Cardiac muscle cell (in vitro differentiated cells and primary cell): ENCODE results near the gene SELENOF. TPM values are rescaled to one million over a fixed set of nuclear protein-coding genes. Genes with fewer than 3 reads are reported as not detected.

Source experiments
- DNase-seq, 2 donors: peaks; one replicate each; pipeline versions ENCODE4 v3.0.0 to v3.0.0-alpha.2; 2010 to 2017; ENCODE audit warnings: low read depth in 1 of 2, low spot score in 1 of 2
- H3K27ac ChIP-seq: fragments of 200-600 bp; sonication (generic); 2 replicates; pipeline ENCODE4 v1.5.1; 2016
- H3K27me3 ChIP-seq: fragments of 200-600 bp; sonication (generic); 2 replicates; pipeline ENCODE4 v1.6.0; 2016; ENCODE audit warnings: control low read depth
- H3K36me3 ChIP-seq: fragments of 200-600 bp; sonication (generic); 2 replicates; pipeline ENCODE4 v1.5.1; 2016; ENCODE audit warnings: control low read depth
- H3K4me1 ChIP-seq: fragments of 200-600 bp; sonication (generic); 2 replicates; pipeline ENCODE4 v1.8.1; 2017; ENCODE audit warnings: low read depth, mild to moderate bottlenecking, mixed run types
- H3K4me3 ChIP-seq: fragments of 200-600 bp; sonication (generic); 2 replicates; pipeline ENCODE4 v1.5.1; 2016; ENCODE audit warnings: mild to moderate bottlenecking
- H3K9me3 ChIP-seq: fragments of 200-600 bp; sonication (generic); 2 replicates; pipeline ENCODE4 v1.5.1; 2017; ENCODE audit warnings: low read depth, mild to moderate bottlenecking, control low read depth
- CTCF ChIP-seq: IDR thresholded peaks from 2 replicates; pipeline ENCODE4 v1.5.1; 2012; ENCODE audit warnings: low read depth, mild to moderate bottlenecking, low read length
- polyA plus RNA-seq: library from polyadenylated mRNA; unstranded; fragments of >200 nt; fragmentation: Nextera tagmentation; extraction: Ambion mirVana; gene quantifications from 2 replicates; pipeline ENCODE4 v1.2.1, GENCODE V29; 2016
- total RNA-seq: library from RNA; depleted of rRNA; stranded (reverse); fragments of >200 nt; gene quantifications from 2 replicates; pipeline ENCODE4 v1.2.3, GENCODE V29; 2016

The SELENOF gene
- 37.6 and 53.5 TPM in 2 replicates for total RNA-seq
- 96.2 and 116 TPM in 2 replicates for polyA plus RNA-seq

GRCh38 chr1:86913896-86914600 lies at the start of gene SELENOF:
SELENOF (minus strand) TSS chr1:86914126; CDS start chr1:86914111, 15 bp downstream.
- H3K4me1 ChIP-seq = peaks cover 17% of the 10 kb centered on the region
- no peaks in the 10 kb centered on the region for H3K36me3 ChIP-seq
- H3K27ac ChIP-seq = peak within 1 kb of the TSS; percentile 97
- DNase-seq = peak; percentile 100
- H3K27me3 ChIP-seq = no peaks in the 10 kb centered on the region
- no peaks in the 10 kb centered on the region for H3K9me3 ChIP-seq
- TF ChIP-seq CTCF = no peak
- peak within 1 kb of the TSS; percentile 98 for H3K4me3 ChIP-seq

- H3K27me3 ChIP-seq = no peaks in the 10 kb centered on the region
- no peaks in the 10 kb centered on the region for H3K36me3 ChIP-seq
- DNase-seq = no peak
- H3K4me1 ChIP-seq = no peaks in the 10 kb centered on the region
- no peak for TF ChIP-seq CTCF
- H3K4me3 ChIP-seq = no peak overlapping the region
- H3K27ac ChIP-seq = no peak overlapping the region
- H3K9me3 ChIP-seq = no peaks in the 10 kb centered on the region
These were observed 46.6 kb upstream of the SELENOF start for GRCh38 chr1:86960548-86960947.

GRCh38 chr1:86957221-86957620 lies 43.3 kb upstream of the SELENOF start:
- Histone ChIP-seq H3K9me3 (no peaks in the 10 kb centered on the region), H3K4me1 (peaks cover 10% of the 10 kb centered on the region), H3K27ac (no peak overlapping the region), H3K4me3 (no peak overlapping the region), H3K36me3 (no peaks in the 10 kb centered on the region), H3K27me3 (no peaks in the 10 kb centered on the region)
- no peak for DNase-seq
- no peak for TF ChIP-seq CTCF

- H3K4me3 ChIP-seq = no peak overlapping the region
- H3K4me1 ChIP-seq = peaks cover 10% of the 10 kb centered on the region
- no peak overlapping the region for H3K27ac ChIP-seq
- no peaks in the 10 kb centered on the region for H3K27me3 ChIP-seq
- DNase-seq = no peak
- H3K36me3 ChIP-seq = no peaks in the 10 kb centered on the region
- no peak for TF ChIP-seq CTCF
- H3K9me3 ChIP-seq = no peaks in the 10 kb centered on the region
These were observed 42.3 kb upstream of the SELENOF start for GRCh38 chr1:86956221-86956620.

GRCh38 chr1:86955678-86956077 lies 41.8 kb upstream of the SELENOF start:
- Histone ChIP-seq H3K27ac (no peak overlapping the region), H3K4me1 (peaks cover 10% of the 10 kb centered on the region), H3K36me3 (no peaks in the 10 kb centered on the region), H3K4me3 (no peak overlapping the region), H3K27me3 (no peaks in the 10 kb centered on the region), H3K9me3 (no peaks in the 10 kb centered on the region)
- TF ChIP-seq CTCF = no peak
- DNase-seq = no peak
